Liver (tissue), 9 donors: ENCODE results near the gene NFIB. TPM values are rescaled to one million over a fixed set of nuclear protein-coding genes. Genes with fewer than 3 reads are reported as not detected.

Source experiments
- DNase-seq: peaks from one replicate; pipeline ENCODE4 v3.0.0-alpha.2; 2017; ENCODE audit warnings: low spot score
- H3K27ac ChIP-seq, 2 donors: one replicate each; pipeline ENCODE4 v1.7.0; 2013; ENCODE audit warnings: inconsistent platforms in 2 of 2, low read length in 2 of 2, control low read depth in 1 of 2, low read depth in 1 of 2, mild to moderate bottlenecking in 1 of 2
- H3K27me3 ChIP-seq, 4 donors: one replicate each; pipeline versions ENCODE4 v1.6.1 to v1.7.0; 2013; ENCODE audit warnings: low read length in 3 of 4, inconsistent platforms in 1 of 4, mild to moderate bottlenecking in 1 of 4, moderate library complexity in 1 of 4; ENCODE audit not compliant: control insufficient read depth in 4 of 4, insufficient read depth in 4 of 4
- H3K36me3 ChIP-seq, 4 donors: one replicate each; pipeline versions ENCODE4 v1.6.1 to v1.7.0; 2013; ENCODE audit warnings: low read length in 3 of 4, mild to moderate bottlenecking in 3 of 4, low read depth in 1 of 4, moderate library complexity in 1 of 4; ENCODE audit not compliant: control insufficient read depth in 4 of 4, insufficient read depth in 3 of 4
- H3K4me1 ChIP-seq, 4 donors: one replicate each; pipeline versions ENCODE4 v1.6.1 to v1.7.0; 2013; ENCODE audit warnings: low read length in 3 of 4, mild to moderate bottlenecking in 3 of 4, moderate library complexity in 1 of 4; ENCODE audit not compliant: control insufficient read depth in 4 of 4, insufficient read depth in 4 of 4
- H3K4me3 ChIP-seq, 3 donors: one replicate each; pipeline versions ENCODE4 v1.6.1 to v1.7.0; 2013; ENCODE audit warnings: low read length in 3 of 3, control low read depth in 1 of 3, low read depth in 1 of 3, mild to moderate bottlenecking in 1 of 3
- H3K9ac ChIP-seq, 2 donors: one replicate each; pipeline ENCODE4 v1.7.0; 2013; ENCODE audit warnings: low read length in 2 of 2, mild to moderate bottlenecking in 2 of 2, moderate library complexity in 2 of 2, control low read depth in 1 of 2, low read depth in 1 of 2
- H3K9me3 ChIP-seq, 4 donors: one replicate each; pipeline versions ENCODE4 v1.6.1 to v1.7.0; 2013; ENCODE audit warnings: low read length in 3 of 4; ENCODE audit not compliant: control insufficient read depth in 4 of 4
- EGR1 ChIP-seq, 2 donors: IDR thresholded peaks; 2 replicates each; pipeline ENCODE4 v1.6.1; 2016 to 2018; ENCODE audit warnings: antibody characterized with exemption in 2 of 2, low read depth in 2 of 2
- FOXA1 ChIP-seq: IDR thresholded peaks from 2 replicates; pipeline ENCODE4 v1.6.1; 2016; ENCODE audit warnings: antibody characterized with exemption
- GABPA ChIP-seq, 2 donors: IDR thresholded peaks in 1 of 2; conservative IDR thresholded peaks in 1 of 2; 2 replicates each; pipeline ENCODE4 v1.6.1; 2016; ENCODE audit warnings: antibody characterized with exemption in 2 of 2, mild to moderate bottlenecking in 1 of 2, moderate library complexity in 1 of 2
- HNF4A ChIP-seq, 2 donors: conservative IDR thresholded peaks; 2 replicates each; pipeline ENCODE4 v1.6.1; 2016; ENCODE audit warnings: antibody characterized with exemption in 2 of 2, mild to moderate bottlenecking in 2 of 2
- HNF4G ChIP-seq: IDR thresholded peaks from 2 replicates; pipeline ENCODE4 v1.6.1; 2016; ENCODE audit warnings: antibody characterized with exemption
- JUND ChIP-seq, 2 donors: IDR thresholded peaks; 2 replicates each; pipeline ENCODE4 v1.6.1; 2016; ENCODE audit warnings: antibody characterized with exemption in 2 of 2
- NR2F2 ChIP-seq: IDR thresholded peaks from 2 replicates; pipeline ENCODE4 v1.6.1; 2016; ENCODE audit warnings: antibody characterized with exemption
- RAD21 ChIP-seq, 2 donors: IDR thresholded peaks; 2 replicates each; pipeline ENCODE4 v1.6.1; 2016; ENCODE audit warnings: antibody characterized with exemption in 2 of 2, mild to moderate bottlenecking in 2 of 2
- RXRA ChIP-seq, 2 donors: IDR thresholded peaks; 2 replicates each; pipeline ENCODE4 v1.6.1; 2017 to 2018; ENCODE audit warnings: antibody characterized with exemption in 2 of 2, mild to moderate bottlenecking in 1 of 2
- SP1 ChIP-seq: IDR thresholded peaks from 2 replicates; pipeline ENCODE4 v1.6.1; 2018; ENCODE audit warnings: antibody characterized with exemption, mild to moderate bottlenecking
- TAF1 ChIP-seq: conservative IDR thresholded peaks from 2 replicates; pipeline ENCODE4 v1.6.1; 2016; ENCODE audit warnings: antibody characterized with exemption, mild to moderate bottlenecking
- WGBS: extraction: QIAGEN DNeasy Blood & Tissue Kit; methylation state at CpG from one replicate; pipeline ENCODE4 v1.1.7; 2013; 5-methylcytosine and 5-hydroxymethylcytosine counted together
- polyA plus RNA-seq, 2 donors: library from polyadenylated mRNA; stranded (reverse) in 1 of 2; unstranded in 1 of 2; fragments of 200-250 nt in 1 of 2; fragments of >200 nt in 1 of 2; fragmentation: Nextera tagmentation in 1 of 2; extraction: Ambion mirVana in 1 of 2; gene quantifications; one replicate each; pipeline versions ENCODE4 v1.2.1 to v1.2.3, GENCODE V29; 2013 to 2015
- total RNA-seq, 2 donors: library from RNA; depleted of rRNA; stranded (reverse); fragments of >200 nt; gene quantifications; one replicate each; pipeline ENCODE4 v1.2.3, GENCODE V29; 2014
- TF ChIP-seq, protein P1 (sequence below): fragments of 150-350 bp; IDR thresholded peaks from 2 replicates; pipeline ENCODE4 v1.5.1; 2017; ENCODE audit warnings: improper control_type of control experiment, low read depth, low read length; ENCODE audit not compliant: missing input control
- TF ChIP-seq, protein P2 (sequence below): IDR thresholded peaks from 2 replicates; pipeline ENCODE4 v1.6.1; 2016; ENCODE audit warnings: antibody characterized with exemption
- TF ChIP-seq, protein P3 (sequence below): IDR thresholded peaks from 2 replicates; pipeline ENCODE4 v1.6.1; 2016; ENCODE audit warnings: antibody characterized with exemption, mild to moderate bottlenecking
- donor health status: healthy.
- donor health status: healthy.
- donor health status: healthy.
- donor health status: healthy.
- donor health status: healthy.

Gene NFIB
- total and polyA plus RNA-seq, 4 donors: 3.2 to 23.2 (median 8.0) TPM

DNA sequence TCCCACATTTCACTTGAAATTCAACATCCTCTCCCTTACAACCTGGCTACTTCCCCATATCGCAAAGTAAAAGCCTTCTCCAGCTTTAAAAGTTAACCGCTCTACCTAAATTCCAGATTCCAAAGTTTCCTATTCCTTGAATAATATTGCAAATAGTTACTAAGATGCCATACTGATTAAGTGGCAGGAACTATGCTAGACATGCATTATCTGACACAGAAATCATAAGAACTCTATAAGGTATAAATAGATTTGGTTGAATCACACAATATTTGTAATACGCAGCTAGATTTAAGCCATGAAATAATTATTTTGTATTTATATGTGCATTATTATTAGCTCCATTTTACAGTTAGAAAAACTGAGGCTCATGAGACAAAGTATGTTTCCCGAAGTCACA is 92.8 kb downstream of the NFIB start:
- WGBS: 94% methylated on average over 4 of the region's 4 CpGs
- Histone ChIP-seq H3K4me1 (peaks cover 2 to 14% (median 9%) of the 10 kb centered on the region in 4 donors), H3K9ac (no peak overlapping the region), H3K27ac (peak overlapping the region in 1 of 2 donors; percentile 9), H3K4me3 (no peak overlapping the region), H3K9me3 (no peaks in the 10 kb centered on the region), H3K36me3 (no peaks in the 10 kb centered on the region), H3K27me3 (no peaks in the 10 kb centered on the region)
- TF ChIP-seq JUND (IDR thresholded peaks at IDR 0.05): no peak
- TF ChIP-seq NR2F2: no peak
- TF ChIP-seq RXRA (IDR thresholded peaks at IDR 0.05): no peak
- TF ChIP-seq HNF4A (conservative IDR thresholded peaks at IDR 0.05): no peak
- TF ChIP-seq GABPA (IDR thresholded peaks at IDR 0.05 in 1 of 2, conservative IDR thresholded peaks at IDR 0.05 in 1 of 2): no peak
- TF ChIP-seq, protein P1, sequence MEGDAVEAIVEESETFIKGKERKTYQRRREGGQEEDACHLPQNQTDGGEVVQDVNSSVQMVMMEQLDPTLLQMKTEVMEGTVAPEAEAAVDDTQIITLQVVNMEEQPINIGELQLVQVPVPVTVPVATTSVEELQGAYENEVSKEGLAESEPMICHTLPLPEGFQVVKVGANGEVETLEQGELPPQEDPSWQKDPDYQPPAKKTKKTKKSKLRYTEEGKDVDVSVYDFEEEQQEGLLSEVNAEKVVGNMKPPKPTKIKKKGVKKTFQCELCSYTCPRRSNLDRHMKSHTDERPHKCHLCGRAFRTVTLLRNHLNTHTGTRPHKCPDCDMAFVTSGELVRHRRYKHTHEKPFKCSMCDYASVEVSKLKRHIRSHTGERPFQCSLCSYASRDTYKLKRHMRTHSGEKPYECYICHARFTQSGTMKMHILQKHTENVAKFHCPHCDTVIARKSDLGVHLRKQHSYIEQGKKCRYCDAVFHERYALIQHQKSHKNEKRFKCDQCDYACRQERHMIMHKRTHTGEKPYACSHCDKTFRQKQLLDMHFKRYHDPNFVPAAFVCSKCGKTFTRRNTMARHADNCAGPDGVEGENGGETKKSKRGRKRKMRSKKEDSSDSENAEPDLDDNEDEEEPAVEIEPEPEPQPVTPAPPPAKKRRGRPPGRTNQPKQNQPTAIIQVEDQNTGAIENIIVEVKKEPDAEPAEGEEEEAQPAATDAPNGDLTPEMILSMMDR: no peak
- TF ChIP-seq, protein P2, sequence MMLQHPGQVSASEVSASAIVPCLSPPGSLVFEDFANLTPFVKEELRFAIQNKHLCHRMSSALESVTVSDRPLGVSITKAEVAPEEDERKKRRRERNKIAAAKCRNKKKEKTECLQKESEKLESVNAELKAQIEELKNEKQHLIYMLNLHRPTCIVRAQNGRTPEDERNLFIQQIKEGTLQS: no peak
- no peak for TF ChIP-seq EGR1 (IDR thresholded peaks at IDR 0.05; ENCODE audit: low read depth in 2 of 2)
- DNase-seq: no peak

DNA sequence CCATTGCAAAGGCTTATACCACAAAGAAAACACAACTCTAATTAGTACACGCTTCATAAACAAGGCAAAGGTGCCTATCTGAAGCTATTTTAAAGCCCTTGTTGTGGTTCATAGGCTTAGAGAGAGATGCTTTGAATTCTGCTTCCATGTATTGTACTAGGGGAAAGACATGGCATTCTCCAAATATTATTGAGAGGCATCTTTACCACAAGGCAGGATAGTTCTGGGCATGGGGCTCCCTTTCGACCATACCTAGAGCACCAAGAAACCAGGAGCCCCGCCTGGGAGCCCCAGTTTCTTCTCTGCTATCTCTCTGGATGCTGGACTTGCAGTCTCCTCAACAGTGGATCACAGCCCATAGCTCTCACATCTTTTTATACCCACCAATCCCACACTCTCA is 93.7 kb downstream of the NFIB start:
- Histone ChIP-seq H3K27me3 (no peaks in the 10 kb centered on the region), H3K4me1 (peaks cover 2 to 17% (median 9%) of the 10 kb centered on the region in 4 donors), H3K9ac (no peak overlapping the region), H3K27ac (no peak overlapping the region), H3K9me3 (no peaks in the 10 kb centered on the region), H3K4me3 (no peak overlapping the region), H3K36me3 (no peaks in the 10 kb centered on the region)
- DNase-seq: no peak
- TF ChIP-seq RAD21 (IDR thresholded peaks at IDR 0.05): no peak
- TF ChIP-seq, protein P2: no peak
- no peak for TF ChIP-seq HNF4G
- TF ChIP-seq FOXA1: no peak
- no peak for TF ChIP-seq SP1
- no peak for TF ChIP-seq GABPA (IDR thresholded peaks at IDR 0.05 in 1 of 2, conservative IDR thresholded peaks at IDR 0.05 in 1 of 2)
- no peak for TF ChIP-seq TAF1
- no peak for TF ChIP-seq EGR1 (IDR thresholded peaks at IDR 0.05; ENCODE audit: low read depth in 2 of 2)
- TF ChIP-seq, protein P3, sequence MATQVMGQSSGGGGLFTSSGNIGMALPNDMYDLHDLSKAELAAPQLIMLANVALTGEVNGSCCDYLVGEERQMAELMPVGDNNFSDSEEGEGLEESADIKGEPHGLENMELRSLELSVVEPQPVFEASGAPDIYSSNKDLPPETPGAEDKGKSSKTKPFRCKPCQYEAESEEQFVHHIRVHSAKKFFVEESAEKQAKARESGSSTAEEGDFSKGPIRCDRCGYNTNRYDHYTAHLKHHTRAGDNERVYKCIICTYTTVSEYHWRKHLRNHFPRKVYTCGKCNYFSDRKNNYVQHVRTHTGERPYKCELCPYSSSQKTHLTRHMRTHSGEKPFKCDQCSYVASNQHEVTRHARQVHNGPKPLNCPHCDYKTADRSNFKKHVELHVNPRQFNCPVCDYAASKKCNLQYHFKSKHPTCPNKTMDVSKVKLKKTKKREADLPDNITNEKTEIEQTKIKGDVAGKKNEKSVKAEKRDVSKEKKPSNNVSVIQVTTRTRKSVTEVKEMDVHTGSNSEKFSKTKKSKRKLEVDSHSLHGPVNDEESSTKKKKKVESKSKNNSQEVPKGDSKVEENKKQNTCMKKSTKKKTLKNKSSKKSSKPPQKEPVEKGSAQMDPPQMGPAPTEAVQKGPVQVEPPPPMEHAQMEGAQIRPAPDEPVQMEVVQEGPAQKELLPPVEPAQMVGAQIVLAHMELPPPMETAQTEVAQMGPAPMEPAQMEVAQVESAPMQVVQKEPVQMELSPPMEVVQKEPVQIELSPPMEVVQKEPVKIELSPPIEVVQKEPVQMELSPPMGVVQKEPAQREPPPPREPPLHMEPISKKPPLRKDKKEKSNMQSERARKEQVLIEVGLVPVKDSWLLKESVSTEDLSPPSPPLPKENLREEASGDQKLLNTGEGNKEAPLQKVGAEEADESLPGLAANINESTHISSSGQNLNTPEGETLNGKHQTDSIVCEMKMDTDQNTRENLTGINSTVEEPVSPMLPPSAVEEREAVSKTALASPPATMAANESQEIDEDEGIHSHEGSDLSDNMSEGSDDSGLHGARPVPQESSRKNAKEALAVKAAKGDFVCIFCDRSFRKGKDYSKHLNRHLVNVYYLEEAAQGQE: no peak
- 94% methylated on average over 3 of the region's 3 CpGs for WGBS
